ENCODE measurements around the gene HPS3.
"Not testable (repeated sequence)": the region's sequence is repeated elsewhere in the genome, so short reads cannot be mapped to it uniquely, and the experiment has no call there.

HPS3 gene

GRCh38 chr3:149129326-149130205 lies at the start of gene HPS3:
TSS of gene HPS3 (plus strand) at chr3:149129638. CDS start at chr3:149129724, 86 bp downstream.
- peak; percentile 62 to 77 (median 72) for DNase-seq

- DNase-seq: no peak
Observed at GRCh38 chr3:149080011-149080698, 49.3 kb upstream of the HPS3 start.

GRCh38 chr3:149080699-149081091 lies 48.7 kb upstream of the HPS3 start:
- no peak for DNase-seq

GRCh38 chr3:149081772-149082171 lies 47.7 kb upstream of the HPS3 start:
- no peak for DNase-seq

- peak in 3 of 6 experiments; percentile 28 to 61 (median 45) for DNase-seq
Observed at GRCh38 chr3:149085828-149086231, 43.6 kb upstream of the HPS3 start.

- peak; percentile 83 to 90 (median 87) for DNase-seq
Observed at GRCh38 chr3:149086232-149086988, 43.0 kb upstream of the HPS3 start, which contains the start of gene HLTF. TSS of gene HLTF (minus strand) at chr3:149086533. CDS start at chr3:149086336, 197 bp downstream.

GRCh38 chr3:149087208-149087607 lies 42.2 kb upstream of the HPS3 start:
- no peak for DNase-seq

- no peak for DNase-seq
Observed at GRCh38 chr3:149089395-149089794, 40.0 kb upstream of the HPS3 start.

GRCh38 chr3:149090461-149090860 lies 39.0 kb upstream of the HPS3 start:
- DNase-seq: no peak

- no peak for DNase-seq
Observed at GRCh38 chr3:149090907-149091306, 38.5 kb upstream of the HPS3 start.

GRCh38 chr3:149091983-149092382 lies 37.5 kb upstream of the HPS3 start:
- DNase-seq: no peak

- DNase-seq: no peak
Observed at GRCh38 chr3:149095487-149095886, 34.0 kb upstream of the HPS3 start.

- DNase-seq: not testable (repeated sequence)
Observed at GRCh38 chr3:149097987-149098386, 31.5 kb upstream of the HPS3 start.

- DNase-seq: no peak
Observed at GRCh38 chr3:149101154-149101553, 28.3 kb upstream of the HPS3 start.

- DNase-seq: no peak
Observed at GRCh38 chr3:149101641-149102040, 27.8 kb upstream of the HPS3 start.

- no peak for DNase-seq
Observed at GRCh38 chr3:149104484-149104883, 25.0 kb upstream of the HPS3 start.

GRCh38 chr3:149114458-149114857 lies 15.0 kb upstream of the HPS3 start:
- DNase-seq: no peak

- no peak for DNase-seq
Observed at GRCh38 chr3:149115114-149115513, 14.3 kb upstream of the HPS3 start.

- no peak for DNase-seq
Observed at GRCh38 chr3:149118724-149119123, 10.7 kb upstream of the HPS3 start.

- DNase-seq: no peak
Observed at GRCh38 chr3:149119466-149119865, 10.0 kb upstream of the HPS3 start.

- peak in 3 of 6 experiments; percentile 16 to 60 (median 47) for DNase-seq
Observed at GRCh38 chr3:149120051-149120972, 9.1 kb upstream of the HPS3 start.

Measured in stimulated activated naive CD4-positive, alpha-beta T cell (primary cell).